Gastrocnemius medialis (tissue), 4 donors: ENCODE measurements around the gene WSCD2.

ENCODE experiments used
- CTCF ChIP-seq, 5 experiments: fragments of 450-650 bp in 3 of 5; fragments of 200-600 bp in 2 of 5; sonication (generic) in 2 of 5; IDR thresholded peaks in 4 of 5; conservative IDR thresholded peaks in 1 of 5; 1 replicate in 4 of 5; 2 replicates in 1 of 5; pipeline ENCODE4 v1.5.1; 2016 to 2019; ENCODE audit warnings: antibody characterized with exemption in 5 of 5, mild to moderate bottlenecking in 3 of 5, moderate library complexity in 3 of 5
- POLR2A ChIP-seq, 2 donors: fragments of 450-650 bp; IDR thresholded peaks; one replicate each; pipeline ENCODE4 v1.6.1; 2017; ENCODE audit warnings: antibody characterized with exemption in 2 of 2, mild to moderate bottlenecking in 2 of 2, moderate library complexity in 2 of 2

DNA sequence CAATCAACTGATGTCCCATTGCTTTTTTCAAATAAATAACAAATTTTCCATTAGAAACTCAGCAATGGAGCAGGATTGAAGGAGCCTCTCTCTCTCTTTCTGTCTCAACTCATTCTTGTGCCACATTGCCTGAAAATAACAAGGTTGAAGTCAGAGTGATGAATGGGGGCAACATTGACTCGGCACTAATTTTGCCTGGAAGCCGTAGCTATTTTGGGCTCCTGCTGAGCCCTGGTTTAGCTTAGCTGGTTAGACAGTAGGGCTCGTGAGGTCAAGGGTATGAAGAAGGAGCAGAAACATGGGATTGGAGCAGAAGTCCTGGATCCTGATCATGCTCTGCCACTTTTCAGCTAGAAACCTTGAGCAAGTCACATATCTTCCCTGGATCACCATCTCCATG lies 38.9 kb downstream of the WSCD2 start:
- no peak for TF ChIP-seq CTCF (IDR thresholded peaks at IDR 0.05 in 4 of 5, conservative IDR thresholded peaks at IDR 0.05 in 1 of 5)
- no peak for TF ChIP-seq POLR2A (IDR thresholded peaks at IDR 0.05)
